T-helper 1 cell treated with Interleukin-12 subunit alpha and Interleukin-12 subunit beta and Interleukin-4 antibody, amounts not matched to agents 30 μg/mL and 1 μg/mL, for 36 hours (primary cell): ENCODE results near the gene PLEKHM2.
"Not testable (repeated sequence)": the region's sequence is repeated elsewhere in the genome, so short reads cannot be mapped to it uniquely, and the experiment has no call there.

Experiments
- H3K27ac Mint-ChIP-seq: one replicate; pipeline ENCODE4 v1.8.0; 2021; ENCODE audit warnings: mild to moderate bottlenecking, mixed read lengths
- H3K27me3 Mint-ChIP-seq: one replicate; pipeline ENCODE4 v1.8.0; 2021; ENCODE audit warnings: low read depth, mixed read lengths
- H3K36me3 Mint-ChIP-seq: one replicate; pipeline ENCODE4 v1.8.0; 2021; ENCODE audit warnings: low read depth, mixed read lengths
- H3K4me1 Mint-ChIP-seq: one replicate; pipeline ENCODE4 v1.8.0; 2021; ENCODE audit warnings: low read depth, mixed read lengths
- H3K4me3 Mint-ChIP-seq: one replicate; pipeline ENCODE4 v1.8.0; 2021; ENCODE audit warnings: mild to moderate bottlenecking, moderate library complexity, mixed read lengths
- H3K9me3 Mint-ChIP-seq: one replicate; pipeline ENCODE4 v1.8.0; 2021; ENCODE audit warnings: mixed read lengths

The PLEKHM2 gene, protein sequence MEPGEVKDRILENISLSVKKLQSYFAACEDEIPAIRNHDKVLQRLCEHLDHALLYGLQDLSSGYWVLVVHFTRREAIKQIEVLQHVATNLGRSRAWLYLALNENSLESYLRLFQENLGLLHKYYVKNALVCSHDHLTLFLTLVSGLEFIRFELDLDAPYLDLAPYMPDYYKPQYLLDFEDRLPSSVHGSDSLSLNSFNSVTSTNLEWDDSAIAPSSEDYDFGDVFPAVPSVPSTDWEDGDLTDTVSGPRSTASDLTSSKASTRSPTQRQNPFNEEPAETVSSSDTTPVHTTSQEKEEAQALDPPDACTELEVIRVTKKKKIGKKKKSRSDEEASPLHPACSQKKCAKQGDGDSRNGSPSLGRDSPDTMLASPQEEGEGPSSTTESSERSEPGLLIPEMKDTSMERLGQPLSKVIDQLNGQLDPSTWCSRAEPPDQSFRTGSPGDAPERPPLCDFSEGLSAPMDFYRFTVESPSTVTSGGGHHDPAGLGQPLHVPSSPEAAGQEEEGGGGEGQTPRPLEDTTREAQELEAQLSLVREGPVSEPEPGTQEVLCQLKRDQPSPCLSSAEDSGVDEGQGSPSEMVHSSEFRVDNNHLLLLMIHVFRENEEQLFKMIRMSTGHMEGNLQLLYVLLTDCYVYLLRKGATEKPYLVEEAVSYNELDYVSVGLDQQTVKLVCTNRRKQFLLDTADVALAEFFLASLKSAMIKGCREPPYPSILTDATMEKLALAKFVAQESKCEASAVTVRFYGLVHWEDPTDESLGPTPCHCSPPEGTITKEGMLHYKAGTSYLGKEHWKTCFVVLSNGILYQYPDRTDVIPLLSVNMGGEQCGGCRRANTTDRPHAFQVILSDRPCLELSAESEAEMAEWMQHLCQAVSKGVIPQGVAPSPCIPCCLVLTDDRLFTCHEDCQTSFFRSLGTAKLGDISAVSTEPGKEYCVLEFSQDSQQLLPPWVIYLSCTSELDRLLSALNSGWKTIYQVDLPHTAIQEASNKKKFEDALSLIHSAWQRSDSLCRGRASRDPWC

DNA sequence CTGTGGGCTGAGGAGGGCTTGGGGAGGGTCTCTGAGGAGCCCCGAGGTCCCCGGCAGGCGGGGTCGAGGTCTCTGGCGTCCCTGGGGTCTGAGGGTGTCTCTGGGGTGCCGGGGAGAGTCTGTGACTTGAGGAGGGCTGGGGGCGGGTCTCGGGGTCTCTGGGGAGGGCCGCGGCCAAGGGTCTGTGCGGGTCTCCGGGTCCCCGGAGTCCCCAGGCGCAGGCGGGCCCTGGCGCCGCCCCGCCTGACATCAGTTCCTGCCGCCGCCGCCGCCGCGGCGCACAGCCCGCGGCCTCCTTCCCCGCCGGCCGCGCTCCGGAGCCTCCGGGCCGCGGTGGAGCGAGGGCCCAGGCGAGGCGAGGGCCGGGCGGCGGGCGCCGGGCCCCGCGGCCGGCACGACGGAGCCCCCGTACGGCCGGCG, at the start of gene PLEKHM2:
TSS of gene PLEKHM2 (plus strand) at position 279 of the 420 bp plus-strand sequence. CDS start 239 bp downstream, outside the sequence.
- Mint-ChIP-seq H3K27ac (peak within 1 kb of the TSS; percentile 92), H3K36me3 (no peaks in the 10 kb centered on the region), H3K9me3 (no peaks in the 10 kb centered on the region), H3K4me3 (peak within 1 kb of the TSS; percentile 88), H3K27me3 (no peaks in the 10 kb centered on the region), H3K4me1 (peaks cover 26% of the 10 kb centered on the region)

GRCh38 chr1:15636436-15636835, 47.7 kb upstream of the PLEKHM2 start:
- Mint-ChIP-seq H3K27me3 (no peaks in the 10 kb centered on the region), H3K36me3 (peaks cover 47% of the 10 kb centered on the region), H3K4me3 (no peak overlapping the region), H3K4me1 (peaks cover 4% of the 10 kb centered on the region), H3K27ac (no peak overlapping the region), H3K9me3 (no peaks in the 10 kb centered on the region)

DNA sequence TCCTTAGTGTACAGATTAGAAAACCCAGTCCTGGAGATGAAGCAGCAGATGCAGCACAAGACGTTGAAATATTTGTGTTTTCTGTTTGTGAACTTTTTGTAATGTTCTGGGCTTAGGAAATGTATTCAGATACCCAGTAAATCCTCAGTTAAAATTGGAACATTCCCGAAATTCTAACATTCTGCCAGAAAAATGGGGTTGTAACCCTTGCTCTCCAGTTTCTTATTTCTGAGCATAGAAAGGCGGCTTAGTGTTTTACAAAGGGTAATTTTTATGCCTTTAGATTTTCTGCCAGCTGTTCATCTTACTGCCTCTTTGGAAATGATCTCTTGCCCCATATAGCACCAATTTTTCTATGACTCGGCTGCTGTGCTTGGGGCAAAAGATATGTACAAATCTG, 46.3 kb upstream of the PLEKHM2 start:
- H3K27ac Mint-ChIP-seq = no peak overlapping the region
- peaks cover 4% of the 10 kb centered on the region for H3K4me1 Mint-ChIP-seq
- peaks cover 49% of the 10 kb centered on the region for H3K36me3 Mint-ChIP-seq
- H3K4me3 Mint-ChIP-seq = no peak overlapping the region
- H3K27me3 Mint-ChIP-seq = no peaks in the 10 kb centered on the region
- no peaks in the 10 kb centered on the region for H3K9me3 Mint-ChIP-seq

- peaks cover 39% of the 10 kb centered on the region for H3K36me3 Mint-ChIP-seq
- H3K27me3 Mint-ChIP-seq = no peaks in the 10 kb centered on the region
- H3K4me3 Mint-ChIP-seq = no peak overlapping the region
- H3K9me3 Mint-ChIP-seq = no peaks in the 10 kb centered on the region
- H3K4me1 Mint-ChIP-seq = peaks cover 4% of the 10 kb centered on the region
- no peak overlapping the region for H3K27ac Mint-ChIP-seq
Measured at GRCh38 chr1:15639262-15639661, 44.9 kb upstream of the PLEKHM2 start.

- Mint-ChIP-seq H3K36me3 (peaks cover 37% of the 10 kb centered on the region), H3K9me3 (no peaks in the 10 kb centered on the region)
Measured at GRCh38 chr1:15639931-15640330, 44.2 kb upstream of the PLEKHM2 start.

GRCh38 chr1:15640667-15641066, 43.5 kb upstream of the PLEKHM2 start:
- Mint-ChIP-seq H3K27me3 (no peaks in the 10 kb centered on the region), H3K4me3 (no peak overlapping the region), H3K4me1 (peaks cover 4% of the 10 kb centered on the region), H3K36me3 (peaks cover 38% of the 10 kb centered on the region), H3K27ac (no peak overlapping the region), H3K9me3 (no peaks in the 10 kb centered on the region)

More at GRCh38 chr1:15639931-15640330, 44.2 kb upstream of the PLEKHM2 start:
- Mint-ChIP-seq H3K4me3 (no peak overlapping the region), H3K4me1 (peaks cover 4% of the 10 kb centered on the region), H3K27ac (no peak overlapping the region), H3K27me3 (no peaks in the 10 kb centered on the region)

GRCh38 chr1:15649937-15650336, 34.2 kb upstream of the PLEKHM2 start:
- Mint-ChIP-seq H3K27me3 (no peaks in the 10 kb centered on the region), H3K36me3 (peaks cover 29% of the 10 kb centered on the region), H3K4me1 (peaks cover 2% of the 10 kb centered on the region), H3K9me3 (no peaks in the 10 kb centered on the region), H3K4me3 (no peak overlapping the region), H3K27ac (no peak overlapping the region)

- Mint-ChIP-seq H3K4me1 (peaks cover 2% of the 10 kb centered on the region), H3K4me3 (no peak overlapping the region), H3K36me3 (peaks cover 25% of the 10 kb centered on the region), H3K27ac (no peak overlapping the region), H3K9me3 (no peaks in the 10 kb centered on the region), H3K27me3 (no peaks in the 10 kb centered on the region)
Measured at GRCh38 chr1:15650433-15650832, 33.7 kb upstream of the PLEKHM2 start.

DNA sequence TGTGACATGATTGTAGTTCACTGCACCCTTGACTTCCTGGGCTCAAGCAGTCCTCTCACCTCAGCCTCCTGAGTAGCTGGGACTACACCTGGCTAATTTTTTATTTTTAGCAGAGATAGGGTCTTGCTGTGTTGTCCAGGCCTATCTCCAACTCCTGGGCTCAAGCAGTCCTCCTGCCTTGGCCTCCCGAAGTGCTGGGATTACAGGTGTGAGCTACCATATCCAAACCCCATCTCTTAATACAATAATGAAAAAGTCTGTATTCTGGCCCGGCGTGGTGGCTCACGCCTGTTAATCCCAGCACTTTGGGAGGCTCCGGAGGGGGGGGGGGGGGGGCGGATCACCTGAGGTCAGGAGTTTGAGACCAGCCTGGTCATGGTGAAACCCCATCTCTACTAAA, 32.0 kb upstream of the PLEKHM2 start:
- H3K4me1 Mint-ChIP-seq, H3K27ac Mint-ChIP-seq, H3K9me3 Mint-ChIP-seq, H3K4me3 Mint-ChIP-seq, H3K27me3 Mint-ChIP-seq: not testable (repeated sequence)
- peaks cover 36% of the 10 kb centered on the region for H3K36me3 Mint-ChIP-seq

DNA sequence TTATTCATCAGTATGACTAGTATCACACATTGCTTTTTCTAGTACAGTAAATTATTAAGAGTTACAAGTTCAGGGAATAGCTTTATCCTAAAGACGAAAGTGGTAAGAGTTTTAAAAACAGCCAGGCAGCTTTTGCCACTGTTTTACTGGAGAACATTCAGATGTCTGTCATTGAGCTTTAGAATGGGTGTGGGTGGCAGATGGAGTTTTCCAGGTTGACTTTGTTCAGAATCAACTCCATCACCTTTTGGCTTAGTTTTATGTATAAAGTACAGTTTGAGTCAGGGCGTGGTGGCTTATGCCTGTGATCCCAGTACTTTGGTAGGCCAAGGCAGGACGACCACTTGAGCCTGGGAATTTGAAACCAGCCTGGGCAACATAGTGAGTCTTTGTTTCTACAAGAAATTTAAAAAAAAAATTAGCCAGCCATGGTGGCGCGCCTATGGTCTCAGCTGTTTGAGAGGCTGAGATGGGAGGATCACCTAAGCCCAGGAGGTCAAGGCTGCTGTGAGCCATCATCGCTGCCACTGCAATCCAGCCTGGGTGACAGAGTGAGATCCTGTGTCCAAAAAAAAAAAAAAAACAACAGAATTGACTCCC, 29.9 kb upstream of the PLEKHM2 start:
- H3K4me3 Mint-ChIP-seq = no peak overlapping the region
- H3K36me3 Mint-ChIP-seq = peaks cover 34% of the 10 kb centered on the region
- no peaks in the 10 kb centered on the region for H3K27me3 Mint-ChIP-seq
- no peak overlapping the region for H3K27ac Mint-ChIP-seq
- H3K9me3 Mint-ChIP-seq = no peaks in the 10 kb centered on the region
- H3K4me1 Mint-ChIP-seq = peaks cover 4% of the 10 kb centered on the region

- Mint-ChIP-seq H3K4me1 (peaks cover 4% of the 10 kb centered on the region), H3K36me3 (peaks cover 48% of the 10 kb centered on the region), H3K9me3 (no peaks in the 10 kb centered on the region), H3K27me3 (no peaks in the 10 kb centered on the region), H3K27ac (no peak overlapping the region), H3K4me3 (no peak overlapping the region)
Measured at GRCh38 chr1:15656464-15656863, 27.7 kb upstream of the PLEKHM2 start.

DNA sequence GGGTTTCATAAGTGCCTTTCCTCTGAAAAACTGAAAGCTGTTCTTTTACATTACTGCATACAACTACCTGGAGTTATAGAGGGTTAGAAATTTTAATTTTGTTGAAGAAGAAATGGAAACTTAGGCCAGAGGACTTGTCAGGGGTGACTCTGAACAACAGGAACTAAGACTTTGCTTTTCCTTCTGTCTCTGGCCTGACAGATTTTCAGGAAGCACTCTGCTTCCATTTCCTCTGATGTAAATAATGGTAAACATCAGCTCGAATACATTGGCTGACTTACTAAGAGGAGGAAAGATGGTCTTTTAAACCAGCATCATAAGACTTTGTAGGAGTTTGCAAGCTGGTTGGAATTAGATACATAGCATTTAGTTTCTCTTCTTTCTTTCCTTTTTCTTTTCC, 27.1 kb upstream of the PLEKHM2 start:
- Mint-ChIP-seq H3K4me1 (peaks cover 4% of the 10 kb centered on the region), H3K36me3 (peaks cover 50% of the 10 kb centered on the region), H3K4me3 (no peak overlapping the region), H3K27me3 (no peaks in the 10 kb centered on the region), H3K27ac (no peak overlapping the region), H3K9me3 (no peaks in the 10 kb centered on the region)

- H3K4me1 Mint-ChIP-seq = peaks cover 4% of the 10 kb centered on the region
- peaks cover 50% of the 10 kb centered on the region for H3K36me3 Mint-ChIP-seq
- no peaks in the 10 kb centered on the region for H3K9me3 Mint-ChIP-seq
- no peak overlapping the region for H3K4me3 Mint-ChIP-seq
- no peaks in the 10 kb centered on the region for H3K27me3 Mint-ChIP-seq
- H3K27ac Mint-ChIP-seq = no peak overlapping the region
Measured at GRCh38 chr1:15660151-15660550, 24.0 kb upstream of the PLEKHM2 start.

DNA sequence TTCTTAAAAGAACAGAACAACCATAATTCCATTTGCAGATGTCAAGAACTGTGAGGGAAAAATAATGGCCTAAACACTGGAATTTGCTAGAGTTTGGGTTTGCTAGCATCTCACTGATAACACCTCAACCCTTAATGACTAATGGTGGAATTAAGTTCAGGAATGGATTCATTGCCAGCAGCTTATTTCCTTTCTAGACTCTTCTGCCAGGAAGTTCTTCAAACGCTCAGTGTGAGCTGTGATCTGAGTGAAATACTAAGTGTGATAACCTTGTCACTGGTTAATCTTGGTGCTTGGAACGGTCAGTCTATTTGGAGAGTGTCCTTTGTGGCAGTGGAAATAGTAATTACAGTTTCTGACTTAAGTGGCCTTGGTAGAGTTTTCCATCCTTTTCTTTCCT, 21.6 kb upstream of the PLEKHM2 start:
- Mint-ChIP-seq H3K27ac (no peak overlapping the region), H3K36me3 (peaks cover 36% of the 10 kb centered on the region), H3K27me3 (no peaks in the 10 kb centered on the region), H3K4me1 (no peaks in the 10 kb centered on the region), H3K4me3 (no peak overlapping the region), H3K9me3 (no peaks in the 10 kb centered on the region)
